ENCODE measurements around the gene MRC2. TPM values are rescaled to one million over a fixed set of nuclear protein-coding genes. Genes with fewer than 3 reads are reported as not detected.

Gene MRC2
- polyA plus RNA-seq, 1 of the 3 experiments (the other 2 are of a cell fraction), result 213 TPM

DNA sequence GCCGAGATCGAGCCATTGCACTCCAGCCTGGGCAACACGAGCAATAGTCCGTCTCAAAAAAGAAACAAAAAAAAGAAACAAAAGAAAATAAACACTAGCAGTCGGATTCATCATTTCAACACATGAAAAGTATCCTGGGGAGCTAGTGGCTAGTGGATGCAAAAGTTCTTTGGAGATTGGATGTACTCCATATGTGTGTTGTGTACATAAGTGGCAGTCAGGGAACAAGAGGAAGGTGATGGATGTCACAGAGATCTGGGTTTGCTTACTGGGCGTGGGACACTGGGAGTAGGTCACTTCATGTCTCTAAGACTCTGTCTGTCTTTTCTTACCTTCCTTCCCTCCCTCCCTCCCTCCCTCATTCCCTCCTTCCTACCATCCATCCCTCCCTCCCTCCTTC lies 35.4 kb downstream of the MRC2 start:
- H3K79me2 ChIP-seq (ENCODE audit: insufficient read depth), result peaks cover 85% of the 10 kb centered on the region
- peaks cover 66% of the 10 kb centered on the region for H4K20me1 ChIP-seq (ENCODE audit: insufficient read depth)
- ChIA-PET CTCF (interaction anchor here (4.4 kb wide), 1 partner anchor 9 kb away, joined by 19 read pairs; no protein-coding TSS in a partner anchor), POLR2A (no interaction called here)
- no peak overlapping the region for H2AFZ ChIP-seq (ENCODE audit: low read depth)
- DNase-seq, result no peak
- WGBS (ENCODE audit: low lambda C conversion rate), result 91% methylated on average over 6 of the region's 6 CpGs
- no peaks in the 10 kb centered on the region for H3K9me2 ChIP-seq
- no peak for TF ChIP-seq EP300 (IDR thresholded peaks at IDR 0.05; ENCODE audit: borderline replicate concordance in 1 of 2, low read depth in 1 of 2, low read length in 1 of 2)
- TF ChIP-seq GABPA (IDR thresholded peaks at IDR 0.05; ENCODE audit: low read depth), result no peak
- no peak for TF ChIP-seq SIN3A (IDR thresholded peaks at IDR 0.05; ENCODE audit: borderline replicate concordance, low read depth, low read length)
- TF ChIP-seq NRF1 (IDR thresholded peaks at IDR 0.05; ENCODE audit: low read depth, low read length), result no peak
- no peak for TF ChIP-seq TAF1 (IDR thresholded peaks at IDR 0.05; ENCODE audit: borderline replicate concordance, low read depth, low read length)
- TF ChIP-seq RCOR1 (IDR thresholded peaks at IDR 0.05; ENCODE audit: low read length), result no peak
- no peak for TF ChIP-seq ELF1 (IDR thresholded peaks at IDR 0.05)
- TF ChIP-seq, protein P1, sequence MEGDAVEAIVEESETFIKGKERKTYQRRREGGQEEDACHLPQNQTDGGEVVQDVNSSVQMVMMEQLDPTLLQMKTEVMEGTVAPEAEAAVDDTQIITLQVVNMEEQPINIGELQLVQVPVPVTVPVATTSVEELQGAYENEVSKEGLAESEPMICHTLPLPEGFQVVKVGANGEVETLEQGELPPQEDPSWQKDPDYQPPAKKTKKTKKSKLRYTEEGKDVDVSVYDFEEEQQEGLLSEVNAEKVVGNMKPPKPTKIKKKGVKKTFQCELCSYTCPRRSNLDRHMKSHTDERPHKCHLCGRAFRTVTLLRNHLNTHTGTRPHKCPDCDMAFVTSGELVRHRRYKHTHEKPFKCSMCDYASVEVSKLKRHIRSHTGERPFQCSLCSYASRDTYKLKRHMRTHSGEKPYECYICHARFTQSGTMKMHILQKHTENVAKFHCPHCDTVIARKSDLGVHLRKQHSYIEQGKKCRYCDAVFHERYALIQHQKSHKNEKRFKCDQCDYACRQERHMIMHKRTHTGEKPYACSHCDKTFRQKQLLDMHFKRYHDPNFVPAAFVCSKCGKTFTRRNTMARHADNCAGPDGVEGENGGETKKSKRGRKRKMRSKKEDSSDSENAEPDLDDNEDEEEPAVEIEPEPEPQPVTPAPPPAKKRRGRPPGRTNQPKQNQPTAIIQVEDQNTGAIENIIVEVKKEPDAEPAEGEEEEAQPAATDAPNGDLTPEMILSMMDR (IDR thresholded peaks at IDR 0.05), result no peak
- TF ChIP-seq, protein P2, sequence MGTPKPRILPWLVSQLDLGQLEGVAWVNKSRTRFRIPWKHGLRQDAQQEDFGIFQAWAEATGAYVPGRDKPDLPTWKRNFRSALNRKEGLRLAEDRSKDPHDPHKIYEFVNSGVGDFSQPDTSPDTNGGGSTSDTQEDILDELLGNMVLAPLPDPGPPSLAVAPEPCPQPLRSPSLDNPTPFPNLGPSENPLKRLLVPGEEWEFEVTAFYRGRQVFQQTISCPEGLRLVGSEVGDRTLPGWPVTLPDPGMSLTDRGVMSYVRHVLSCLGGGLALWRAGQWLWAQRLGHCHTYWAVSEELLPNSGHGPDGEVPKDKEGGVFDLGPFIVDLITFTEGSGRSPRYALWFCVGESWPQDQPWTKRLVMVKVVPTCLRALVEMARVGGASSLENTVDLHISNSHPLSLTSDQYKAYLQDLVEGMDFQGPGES (IDR thresholded peaks at IDR 0.05; ENCODE audit: low read depth, low read length), result no peak
- TF ChIP-seq RXRA (IDR thresholded peaks at IDR 0.05; ENCODE audit: borderline replicate concordance, low read depth), result no peak
- TF ChIP-seq JUND (IDR thresholded peaks at IDR 0.05), result no peak
- TF ChIP-seq, protein P3, sequence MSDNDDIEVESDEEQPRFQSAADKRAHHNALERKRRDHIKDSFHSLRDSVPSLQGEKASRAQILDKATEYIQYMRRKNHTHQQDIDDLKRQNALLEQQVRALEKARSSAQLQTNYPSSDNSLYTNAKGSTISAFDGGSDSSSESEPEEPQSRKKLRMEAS (IDR thresholded peaks at IDR 0.05; ENCODE audit: low read depth), result no peak
- TF ChIP-seq, protein P4, sequence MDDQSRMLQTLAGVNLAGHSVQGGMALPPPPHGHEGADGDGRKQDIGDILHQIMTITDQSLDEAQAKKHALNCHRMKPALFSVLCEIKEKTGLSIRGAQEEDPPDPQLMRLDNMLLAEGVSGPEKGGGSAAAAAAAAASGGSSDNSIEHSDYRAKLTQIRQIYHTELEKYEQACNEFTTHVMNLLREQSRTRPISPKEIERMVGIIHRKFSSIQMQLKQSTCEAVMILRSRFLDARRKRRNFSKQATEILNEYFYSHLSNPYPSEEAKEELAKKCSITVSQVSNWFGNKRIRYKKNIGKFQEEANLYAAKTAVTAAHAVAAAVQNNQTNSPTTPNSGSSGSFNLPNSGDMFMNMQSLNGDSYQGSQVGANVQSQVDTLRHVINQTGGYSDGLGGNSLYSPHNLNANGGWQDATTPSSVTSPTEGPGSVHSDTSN (IDR thresholded peaks at IDR 0.05), result no peak
- TF ChIP-seq NFIC (IDR thresholded peaks at IDR 0.05; ENCODE audit: borderline replicate concordance), result no peak
- TF ChIP-seq FOXM1 (IDR thresholded peaks at IDR 0.05; ENCODE audit: low read depth), result no peak
- TF ChIP-seq GATA2 (CRISPR knock-in tag; IDR thresholded peaks at IDR 0.05), result no peak
- no peak for TF ChIP-seq RFX5 (IDR thresholded peaks at IDR 0.05; ENCODE audit: low read length)
- no peak for TF ChIP-seq MEF2A (IDR thresholded peaks at IDR 0.05; ENCODE audit: borderline replicate concordance, low read depth)
- TF ChIP-seq, protein P5, sequence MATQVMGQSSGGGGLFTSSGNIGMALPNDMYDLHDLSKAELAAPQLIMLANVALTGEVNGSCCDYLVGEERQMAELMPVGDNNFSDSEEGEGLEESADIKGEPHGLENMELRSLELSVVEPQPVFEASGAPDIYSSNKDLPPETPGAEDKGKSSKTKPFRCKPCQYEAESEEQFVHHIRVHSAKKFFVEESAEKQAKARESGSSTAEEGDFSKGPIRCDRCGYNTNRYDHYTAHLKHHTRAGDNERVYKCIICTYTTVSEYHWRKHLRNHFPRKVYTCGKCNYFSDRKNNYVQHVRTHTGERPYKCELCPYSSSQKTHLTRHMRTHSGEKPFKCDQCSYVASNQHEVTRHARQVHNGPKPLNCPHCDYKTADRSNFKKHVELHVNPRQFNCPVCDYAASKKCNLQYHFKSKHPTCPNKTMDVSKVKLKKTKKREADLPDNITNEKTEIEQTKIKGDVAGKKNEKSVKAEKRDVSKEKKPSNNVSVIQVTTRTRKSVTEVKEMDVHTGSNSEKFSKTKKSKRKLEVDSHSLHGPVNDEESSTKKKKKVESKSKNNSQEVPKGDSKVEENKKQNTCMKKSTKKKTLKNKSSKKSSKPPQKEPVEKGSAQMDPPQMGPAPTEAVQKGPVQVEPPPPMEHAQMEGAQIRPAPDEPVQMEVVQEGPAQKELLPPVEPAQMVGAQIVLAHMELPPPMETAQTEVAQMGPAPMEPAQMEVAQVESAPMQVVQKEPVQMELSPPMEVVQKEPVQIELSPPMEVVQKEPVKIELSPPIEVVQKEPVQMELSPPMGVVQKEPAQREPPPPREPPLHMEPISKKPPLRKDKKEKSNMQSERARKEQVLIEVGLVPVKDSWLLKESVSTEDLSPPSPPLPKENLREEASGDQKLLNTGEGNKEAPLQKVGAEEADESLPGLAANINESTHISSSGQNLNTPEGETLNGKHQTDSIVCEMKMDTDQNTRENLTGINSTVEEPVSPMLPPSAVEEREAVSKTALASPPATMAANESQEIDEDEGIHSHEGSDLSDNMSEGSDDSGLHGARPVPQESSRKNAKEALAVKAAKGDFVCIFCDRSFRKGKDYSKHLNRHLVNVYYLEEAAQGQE (IDR thresholded peaks at IDR 0.05; ENCODE audit: low read depth, low read length), result no peak
- no peak for TF ChIP-seq TCF12 (IDR thresholded peaks at IDR 0.05)
- H3K9ac ChIP-seq, result no peak overlapping the region
- no peak overlapping the region for H3K4me2 ChIP-seq
- H3K4me3 ChIP-seq (ENCODE audit: low read depth in 2 of 2, low read length in 1 of 2), result no peak overlapping the region
- peaks cover 34 to 66% of the 10 kb centered on the region in 2 experiments for H3K36me3 ChIP-seq (replicated peaks in 1 of 2; ENCODE audit: control insufficient read depth in 1 of 2, insufficient read depth in 2 of 2, low read length in 1 of 2)
- no peak overlapping the region for H3K27ac ChIP-seq (ENCODE audit: low read depth in 2 of 2, low read length in 1 of 2)
- H3K4me1 ChIP-seq (ENCODE audit: control insufficient read depth in 1 of 2, insufficient read depth in 2 of 2, low read depth in 1 of 2, low read length in 1 of 2), result peaks cover 0 to 6% of the 10 kb centered on the region in 2 experiments; a peak in 1 of 4 replicates
- H3F3A ChIP-seq (replicated peaks; ENCODE audit: insufficient read depth), result peaks cover 24% of the 10 kb centered on the region
- H3K27me3 ChIP-seq (ENCODE audit: insufficient read depth), result no peaks in the 10 kb centered on the region
- H3K9me3 ChIP-seq, result peaks cover 11% of the 10 kb centered on the region; the same call in 1 of the 2 replicates

All from SK-N-SH (cell line).